Body of pancreas (tissue), 4 donors: ENCODE data around the gene ADAMTS13. TPM values are rescaled to one million over a fixed set of nuclear protein-coding genes. Genes with fewer than 3 reads are reported as not detected.

Experiments
- ATAC-seq: fragments of 150-250 bp; one replicate; pipeline ENCODE4 v1.9.1; 2016
- DNase-seq, 4 donors: peaks; one replicate each; pipeline ENCODE4 v3.0.0-alpha.2; 2019
- H3K27ac ChIP-seq, 4 donors: fragments of 200-600 bp; sonication (generic); 1 replicate in 3 of 4; 2 replicates in 1 of 4; pipeline versions ENCODE4 v1.5.1 to v1.6.1; 2016 to 2019; ENCODE audit warnings: mild to moderate bottlenecking in 1 of 4, mixed read lengths in 1 of 4, moderate library complexity in 1 of 4
- H3K27me3 ChIP-seq, 2 donors: fragments of 200-600 bp; sonication (generic); one replicate each; pipeline ENCODE4 v1.6.0; 2016; ENCODE audit warnings: mild to moderate bottlenecking in 1 of 2
- H3K36me3 ChIP-seq, 2 donors: fragments of 200-600 bp; sonication (generic); replicated peaks in 1 of 2; 2 replicates each; pipeline ENCODE4 v1.5.1; 2016; ENCODE audit warnings: low read depth in 2 of 2; ENCODE audit not compliant: insufficient read depth in 1 of 2
- H3K4me1 ChIP-seq: fragments of 200-600 bp; sonication (generic); one replicate; pipeline ENCODE4 v1.6.0; 2016
- H3K4me3 ChIP-seq, 2 donors: fragments of 200-600 bp; sonication (generic); 1 replicate in 1 of 2; 2 replicates in 1 of 2; pipeline ENCODE4 v1.5.1; 2016 to 2019
- H3K9me3 ChIP-seq, 3 donors: fragments of 200-600 bp; sonication (generic); 1 replicate in 2 of 3; 2 replicates in 1 of 3; pipeline ENCODE4 v1.5.1; 2016
- POLR2A ChIP-seq, 3 donors: fragments of 450-650 bp; IDR thresholded peaks; one replicate each; pipeline ENCODE4 v1.6.1; 2016; ENCODE audit warnings: antibody characterized with exemption in 3 of 3, mild to moderate bottlenecking in 2 of 3
- WGBS, 2 donors: methylation state at CpG; one replicate each; pipeline ENCODE4 v1.1.5; 2017; 5-methylcytosine and 5-hydroxymethylcytosine counted together
- intact Hi-C: fragments of 100-400 bp; cut with DNase I; formaldehyde crosslinking; loops from one replicate; pipeline ENCODE4 v1.15.1; 2023
- total RNA-seq, 2 donors: library from RNA; depleted of rRNA; stranded (reverse); fragments of >200 nt; gene quantifications; one replicate each; pipeline ENCODE4 v1.1.0, GENCODE V29; 2016
- TF ChIP-seq, protein P1 (sequence below), 7 experiments: fragments of 450-650 bp in 4 of 7; fragments of 200-600 bp in 3 of 7; sonication (generic) in 3 of 7; IDR thresholded peaks; one replicate each; pipeline ENCODE4 v1.5.1; 2016 to 2019; ENCODE audit warnings: antibody characterized with exemption in 7 of 7

Gene ADAMTS13
- total RNA-seq, 2 donors from 2014 or later = 2.3 to 5.6 TPM

DNA sequence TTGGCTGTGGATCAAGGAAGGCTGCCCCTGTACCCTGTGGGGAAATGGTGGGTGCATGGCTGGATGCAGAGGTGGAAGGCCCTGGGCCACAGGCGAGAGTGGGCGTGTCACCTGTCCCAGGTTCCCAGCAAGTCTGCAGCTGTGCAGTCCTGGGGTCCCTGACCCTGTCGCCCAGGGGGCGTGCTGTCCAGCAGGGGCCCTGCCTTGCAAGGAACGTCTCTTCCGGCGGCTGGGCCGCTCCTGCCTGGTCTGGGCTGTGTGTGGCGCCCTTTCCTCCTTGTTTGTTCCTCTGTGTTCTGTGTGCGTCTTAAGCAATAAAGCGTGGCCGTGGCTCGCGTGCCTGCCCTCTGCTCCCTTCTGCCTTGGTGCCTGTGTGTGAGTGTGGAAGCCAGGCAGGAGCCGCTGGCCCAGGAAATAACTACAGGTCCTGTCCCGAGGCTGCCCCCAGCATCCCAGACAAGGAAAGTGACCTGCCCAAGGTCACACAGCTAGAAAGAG, 48.3 kb downstream of the ADAMTS13 start:
- intact Hi-C loops = no loop called here
- H3K27ac ChIP-seq = peak overlapping the region in 2 of 4 donors; percentile 29
- H3K27me3 ChIP-seq = no peaks in the 10 kb centered on the region
- H3K36me3 ChIP-seq = no peaks in the 10 kb centered on the region
- H3K4me1 ChIP-seq = peaks cover 9% of the 10 kb centered on the region
- no peak for DNase-seq
- H3K9me3 ChIP-seq = no peaks in the 10 kb centered on the region
- no peak overlapping the region for H3K4me3 ChIP-seq
- 68 to 84% methylated on average over 5 to 16 of the region's 16 CpGs for WGBS, 2 donors
- ATAC-seq = no peak
- TF ChIP-seq POLR2A (IDR thresholded peaks at IDR 0.05) = no peak
- TF ChIP-seq, protein P1, sequence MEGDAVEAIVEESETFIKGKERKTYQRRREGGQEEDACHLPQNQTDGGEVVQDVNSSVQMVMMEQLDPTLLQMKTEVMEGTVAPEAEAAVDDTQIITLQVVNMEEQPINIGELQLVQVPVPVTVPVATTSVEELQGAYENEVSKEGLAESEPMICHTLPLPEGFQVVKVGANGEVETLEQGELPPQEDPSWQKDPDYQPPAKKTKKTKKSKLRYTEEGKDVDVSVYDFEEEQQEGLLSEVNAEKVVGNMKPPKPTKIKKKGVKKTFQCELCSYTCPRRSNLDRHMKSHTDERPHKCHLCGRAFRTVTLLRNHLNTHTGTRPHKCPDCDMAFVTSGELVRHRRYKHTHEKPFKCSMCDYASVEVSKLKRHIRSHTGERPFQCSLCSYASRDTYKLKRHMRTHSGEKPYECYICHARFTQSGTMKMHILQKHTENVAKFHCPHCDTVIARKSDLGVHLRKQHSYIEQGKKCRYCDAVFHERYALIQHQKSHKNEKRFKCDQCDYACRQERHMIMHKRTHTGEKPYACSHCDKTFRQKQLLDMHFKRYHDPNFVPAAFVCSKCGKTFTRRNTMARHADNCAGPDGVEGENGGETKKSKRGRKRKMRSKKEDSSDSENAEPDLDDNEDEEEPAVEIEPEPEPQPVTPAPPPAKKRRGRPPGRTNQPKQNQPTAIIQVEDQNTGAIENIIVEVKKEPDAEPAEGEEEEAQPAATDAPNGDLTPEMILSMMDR (IDR thresholded peaks at IDR 0.05) = no peak

DNA sequence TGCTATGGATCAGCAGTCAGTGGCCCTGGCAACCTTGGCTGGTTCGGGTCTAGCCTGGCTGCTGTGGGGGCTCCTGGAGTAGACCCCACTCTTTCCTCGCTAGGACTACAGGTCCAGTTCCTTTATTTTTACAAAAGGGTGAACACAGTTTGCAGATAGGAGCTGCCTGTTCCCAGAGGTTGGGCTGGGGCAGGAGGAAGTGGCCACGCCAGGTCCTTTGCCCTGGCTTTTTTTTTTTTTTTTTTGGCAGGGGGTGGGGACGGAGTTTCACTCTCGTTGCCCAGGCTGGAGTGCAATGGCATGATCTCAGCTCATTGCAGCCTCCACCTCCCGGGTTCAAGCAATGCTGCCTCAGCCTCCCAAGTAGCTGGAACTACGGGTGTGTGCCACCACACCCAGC, 48.8 kb downstream of the ADAMTS13 start:
- Histone ChIP-seq H3K4me1 (peaks cover 9% of the 10 kb centered on the region), H3K9me3 (no peaks in the 10 kb centered on the region), H3K27me3 (no peaks in the 10 kb centered on the region), H3K27ac (peak overlapping the region in 1 of 4 donors; percentile 29), H3K4me3 (no peak overlapping the region), H3K36me3 (no peaks in the 10 kb centered on the region)
- intact Hi-C loops = no loop called here
- WGBS, 2 donors = 58 to 72% methylated on average over 5 to 7 of the region's 7 CpGs
- ATAC-seq = peak; percentile 8
- no peak for DNase-seq
- TF ChIP-seq, protein P1 (IDR thresholded peaks at IDR 0.05) = no peak
- TF ChIP-seq POLR2A (IDR thresholded peaks at IDR 0.05) = no peak

DNA sequence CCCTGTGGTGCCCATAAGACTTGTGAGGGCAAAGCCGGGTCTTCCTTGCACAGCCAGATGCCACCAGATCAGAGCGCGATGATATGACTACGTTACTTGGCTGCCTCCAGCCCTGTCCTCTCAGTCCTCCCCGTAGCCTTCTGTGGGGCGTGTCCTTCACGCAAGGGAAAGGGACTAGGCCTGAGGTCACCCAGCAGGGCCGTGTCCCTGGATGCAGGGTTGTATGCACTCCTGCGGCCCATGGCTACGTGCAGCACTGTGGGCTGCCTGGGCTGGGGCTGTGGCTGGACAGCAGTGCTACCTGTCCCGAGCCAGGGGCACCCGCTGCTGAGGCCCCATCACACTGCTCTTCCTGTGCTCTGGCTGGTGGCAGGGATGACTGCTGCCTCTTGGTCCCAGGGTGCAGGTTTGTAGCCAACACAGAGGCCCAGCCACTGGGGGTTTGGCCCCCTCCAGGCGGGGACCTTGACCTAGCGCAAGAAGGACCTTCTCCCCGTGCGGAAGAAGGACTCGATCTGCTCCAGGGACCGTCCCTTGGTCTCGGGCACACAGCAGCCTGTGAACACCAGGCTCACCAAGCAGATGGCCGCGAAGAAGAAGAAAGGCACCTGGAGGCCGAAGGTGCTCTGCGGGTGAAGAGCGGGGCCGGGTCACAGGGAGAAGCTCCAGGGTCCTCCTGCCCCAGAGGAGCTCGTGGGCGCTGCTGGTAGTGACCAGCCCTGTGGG, 49.5 kb downstream of the ADAMTS13 start:
- ATAC-seq (no peak), DNase-seq (no peak)
- no peaks in the 10 kb centered on the region for H3K27me3 ChIP-seq
- no peak overlapping the region for H3K4me3 ChIP-seq
- H3K27ac ChIP-seq = no peak overlapping the region
- no peaks in the 10 kb centered on the region for H3K9me3 ChIP-seq
- peaks cover 9% of the 10 kb centered on the region for H3K4me1 ChIP-seq
- 57 to 59% methylated on average over 9 to 27 of the region's 27 CpGs for WGBS, 2 donors
- intact Hi-C loops = no loop called here
- no peak for TF ChIP-seq POLR2A (IDR thresholded peaks at IDR 0.05)
- TF ChIP-seq, protein P1 (IDR thresholded peaks at IDR 0.05) = no peak
- no peaks in the 10 kb centered on the region for H3K36me3 ChIP-seq

DNA sequence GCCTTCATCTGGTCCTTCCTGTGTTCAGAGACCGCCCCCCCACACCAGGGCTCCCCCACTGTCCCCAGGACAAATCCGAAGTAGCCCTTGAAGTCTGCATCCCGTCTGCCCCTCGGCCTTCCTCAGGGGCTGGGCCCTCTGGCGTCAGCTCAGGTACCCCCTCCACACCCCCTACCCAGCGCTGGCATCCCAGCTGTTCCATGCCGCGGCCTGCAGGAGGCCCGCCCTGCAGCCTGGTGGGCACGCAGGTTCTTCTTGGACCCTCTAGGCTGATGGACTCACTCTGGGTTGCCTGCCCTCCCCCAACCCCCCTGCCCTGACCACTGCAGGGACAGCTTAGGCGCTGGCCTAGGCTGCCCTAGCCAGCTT, 50.1 kb downstream of the ADAMTS13 start:
- 58 to 69% methylated on average over 8 to 11 of the region's 11 CpGs for WGBS, 2 donors
- Histone ChIP-seq H3K27me3 (no peaks in the 10 kb centered on the region), H3K36me3 (no peaks in the 10 kb centered on the region), H3K4me3 (no peak overlapping the region), H3K27ac (no peak overlapping the region), H3K4me1 (peaks cover 7% of the 10 kb centered on the region), H3K9me3 (no peaks in the 10 kb centered on the region)
- no peak for TF ChIP-seq POLR2A (IDR thresholded peaks at IDR 0.05)
- TF ChIP-seq, protein P1 (IDR thresholded peaks at IDR 0.05) = no peak
- intact Hi-C loops = no loop called here
- DNase-seq (no peak), ATAC-seq (no peak)
